DMS 273 (cell line): ENCODE measurements around the gene NEU3.
"Not testable (repeated sequence)": the region's sequence is repeated elsewhere in the genome, so short reads cannot be mapped to it uniquely, and the experiment has no call there.

Source experiments
- DNase-seq: peaks from one replicate; lab custom pipeline; 2025; ENCODE audit not compliant: unreplicated experiment; lab: John Stamatoyannopoulos, UW

Gene NEU3

GRCh38 chr11:74988541-74989259 is at the start of gene NEU3:
NEU3 (plus strand) TSS chr11:74988933; CDS start chr11:74989061, 128 bp downstream.
- DNase-seq: peak; percentile 87

GRCh38 chr11:74941492-74941891 is 47.2 kb upstream of the NEU3 start:
- no peak for DNase-seq

- DNase-seq: no peak
These were observed 46.5 kb upstream of the NEU3 start for GRCh38 chr11:74942073-74942759.

GRCh38 chr11:74948546-74948897 is 40.2 kb upstream of the NEU3 start:
- no peak for DNase-seq

- peak; percentile 97 for DNase-seq
These were observed 39.6 kb upstream of the NEU3 start, which contains the start of the genes SPCS2 and XRRA1 for GRCh38 chr11:74948898-74949752. SPCS2 (plus strand) TSS chr11:74949266; CDS start chr11:74949286, 20 bp downstream. XRRA1 (minus strand) TSS chr11:74949091; CDS start chr11:74940878, 8,213 bp downstream.

GRCh38 chr11:74949753-74950137 is 39.0 kb upstream of the NEU3 start:
- DNase-seq: peak; percentile 10

GRCh38 chr11:74950374-74950969 is 38.3 kb upstream of the NEU3 start:
- no peak for DNase-seq

GRCh38 chr11:74951226-74951625 is 37.5 kb upstream of the NEU3 start:
- DNase-seq: no peak

GRCh38 chr11:74952752-74953151 is 36.0 kb upstream of the NEU3 start:
- DNase-seq: no peak

GRCh38 chr11:74953451-74953850 is 35.3 kb upstream of the NEU3 start:
- no peak for DNase-seq

GRCh38 chr11:74954199-74954598 is 34.5 kb upstream of the NEU3 start:
- no peak for DNase-seq

- no peak for DNase-seq
These were observed 32.2 kb upstream of the NEU3 start for GRCh38 chr11:74956397-74957015.

GRCh38 chr11:74957937-74958629 is 30.6 kb upstream of the NEU3 start:
- DNase-seq: no peak

- DNase-seq: not testable (repeated sequence)
These were observed 28.6 kb upstream of the NEU3 start for GRCh38 chr11:74960128-74960527.

- DNase-seq: no peak
These were observed 22.1 kb upstream of the NEU3 start for GRCh38 chr11:74966651-74967050.

GRCh38 chr11:74970852-74971395 is 17.8 kb upstream of the NEU3 start:
- no peak for DNase-seq

- DNase-seq: no peak
These were observed 17.3 kb upstream of the NEU3 start for GRCh38 chr11:74971424-74971823.

GRCh38 chr11:74978041-74978440 is 10.7 kb upstream of the NEU3 start:
- DNase-seq: no peak

- DNase-seq: no peak
These were observed 8.1 kb upstream of the NEU3 start for GRCh38 chr11:74980634-74981033.

GRCh38 chr11:74981888-74982287 is 6.8 kb upstream of the NEU3 start:
- DNase-seq: no peak
